Fibroblast of villous mesenchyme (primary cell): ENCODE results near the gene INS. TPM values are rescaled to one million over a fixed set of nuclear protein-coding genes. Genes with fewer than 3 reads are reported as not detected.
A peak's percentile ranks its signal among the peaks of the same experiment; 100 is the strongest.

Experiments used
- DNase-seq: peaks from one replicate; pipeline ENCODE4 v3.0.0-alpha.2; 2010; ENCODE audit warnings: low read depth
- H3K4me3 ChIP-seq: 2 replicates; pipeline ENCODE4 v1.5.1; 2011; ENCODE audit warnings: low read depth, mild to moderate bottlenecking, low read length
- total RNA-seq: library from RNA; depleted of rRNA; stranded (reverse); fragments of >200 nt; gene quantifications from 2 replicates; pipeline ENCODE4 v1.2.3, GENCODE V29; 2012
- TF ChIP-seq, protein P1 (sequence below): IDR thresholded peaks from 2 replicates; pipeline ENCODE4 v1.5.1; 2012; ENCODE audit warnings: low read depth, mild to moderate bottlenecking, low read length; ENCODE audit not compliant: insufficient read depth

INS gene
- total RNA-seq, 1 donor: not detected

GRCh38 chr11:2135018-2135569 is 25.9 kb downstream of the INS start:
- H3K4me3 ChIP-seq: peak overlapping the region; percentile 67
- DNase-seq: no peak
- TF ChIP-seq, protein P1, sequence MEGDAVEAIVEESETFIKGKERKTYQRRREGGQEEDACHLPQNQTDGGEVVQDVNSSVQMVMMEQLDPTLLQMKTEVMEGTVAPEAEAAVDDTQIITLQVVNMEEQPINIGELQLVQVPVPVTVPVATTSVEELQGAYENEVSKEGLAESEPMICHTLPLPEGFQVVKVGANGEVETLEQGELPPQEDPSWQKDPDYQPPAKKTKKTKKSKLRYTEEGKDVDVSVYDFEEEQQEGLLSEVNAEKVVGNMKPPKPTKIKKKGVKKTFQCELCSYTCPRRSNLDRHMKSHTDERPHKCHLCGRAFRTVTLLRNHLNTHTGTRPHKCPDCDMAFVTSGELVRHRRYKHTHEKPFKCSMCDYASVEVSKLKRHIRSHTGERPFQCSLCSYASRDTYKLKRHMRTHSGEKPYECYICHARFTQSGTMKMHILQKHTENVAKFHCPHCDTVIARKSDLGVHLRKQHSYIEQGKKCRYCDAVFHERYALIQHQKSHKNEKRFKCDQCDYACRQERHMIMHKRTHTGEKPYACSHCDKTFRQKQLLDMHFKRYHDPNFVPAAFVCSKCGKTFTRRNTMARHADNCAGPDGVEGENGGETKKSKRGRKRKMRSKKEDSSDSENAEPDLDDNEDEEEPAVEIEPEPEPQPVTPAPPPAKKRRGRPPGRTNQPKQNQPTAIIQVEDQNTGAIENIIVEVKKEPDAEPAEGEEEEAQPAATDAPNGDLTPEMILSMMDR: no peak

- TF ChIP-seq, protein P1: no peak
- no peak for DNase-seq
Observed at GRCh38 chr11:2134022-2135010, 26.7 kb downstream of the INS start.

DNA sequence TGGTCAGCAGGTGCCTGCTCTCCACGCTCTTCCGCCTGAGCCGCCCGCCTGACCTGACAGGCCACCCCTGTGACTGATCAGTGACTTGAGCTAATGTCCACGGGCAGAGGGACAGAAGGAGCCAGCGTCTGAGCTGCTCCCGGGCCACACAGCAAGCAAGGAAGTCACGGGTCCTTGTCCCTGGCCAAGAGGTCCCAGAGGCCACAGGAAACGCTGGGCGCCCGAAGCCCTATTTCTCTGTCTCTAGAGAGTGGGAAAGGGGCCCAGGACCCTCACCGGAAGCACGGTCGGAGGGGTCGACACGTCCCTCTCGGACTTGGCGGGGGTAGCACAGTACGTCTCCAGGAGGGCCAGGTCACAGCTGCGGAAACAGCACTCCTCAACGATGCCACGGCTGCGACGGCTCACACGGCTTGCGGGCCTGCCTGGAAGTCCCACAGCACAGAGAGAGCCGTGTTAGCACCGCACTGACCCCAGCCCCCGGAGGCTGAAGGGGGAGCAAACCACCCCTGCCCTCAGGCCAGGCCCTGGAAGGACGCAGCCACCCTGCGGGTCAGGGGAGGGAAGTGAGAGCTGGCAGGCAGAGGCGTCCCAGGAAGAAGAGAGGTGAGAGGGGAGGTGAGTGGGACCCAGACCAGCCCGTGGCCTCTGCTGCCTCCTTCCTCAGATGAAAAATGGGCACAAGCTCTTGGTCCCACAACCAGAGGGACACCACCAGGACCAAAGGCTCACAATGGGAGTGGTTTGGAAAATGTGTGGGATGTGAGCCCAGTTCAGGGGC is 27.6 kb downstream of the INS start:
- H3K4me3 ChIP-seq: no peak overlapping the region
- DNase-seq: no peak
- TF ChIP-seq, protein P1: no peak

More at GRCh38 chr11:2134022-2135010, 26.7 kb downstream of the INS start:
- H3K4me3 ChIP-seq: no peak overlapping the region

GRCh38 chr11:2132874-2133240 is 28.2 kb downstream of the INS start:
- no peak for DNase-seq
- TF ChIP-seq, protein P1: no peak
- H3K4me3 ChIP-seq: no peak overlapping the region

- TF ChIP-seq, protein P1: no peak
- H3K4me3 ChIP-seq: no peak overlapping the region
- DNase-seq: no peak
Observed at GRCh38 chr11:2132246-2132645, 28.8 kb downstream of the INS start.

- H3K4me3 ChIP-seq: no peak overlapping the region
- no peak for DNase-seq
- TF ChIP-seq, protein P1: no peak
Observed at GRCh38 chr11:2131371-2132236, 29.4 kb downstream of the INS start.
